ENCODE data around the gene ZNF124.

GRCh38 chr1:247145279-247145678 is 26.5 kb downstream of the ZNF124 start:
- TF ChIP-seq CTCF (conservative IDR thresholded peaks at IDR 0.05 in 1 of 2, IDR thresholded peaks at IDR 0.05 in 1 of 2; ENCODE audit: extremely low read depth in 1 of 2, insufficient read depth in 1 of 2, low read depth in 1 of 2, low read length in 2 of 2) (no peak), EZH2 (IDR thresholded peaks at IDR 0.05; ENCODE audit: borderline replicate concordance, low read length) (no peak)
